Lower lobe of right lung (tissue), 2 donors: ENCODE results near the gene SPDYE17. TPM values are rescaled to one million over a fixed set of nuclear protein-coding genes. Genes with fewer than 3 reads are reported as not detected.
"Not testable (repeated sequence)": the region's sequence is repeated elsewhere in the genome, so short reads cannot be mapped to it uniquely, and the experiment has no call there.

Source experiments
- ATAC-seq, 2 donors: fragments of 200-7000 bp; cut with Tn5 transposase; one replicate each; pipeline ENCODE4 v1.9.1; 2020 to 2022; ENCODE audit warnings: mild to moderate bottlenecking in 2 of 2, moderate library complexity in 2 of 2
- DNase-seq: peaks from one replicate; pipeline ENCODE4 v3.0.0-alpha.2; 2020
- H3K27ac ChIP-seq: fragments of 200-600 bp; one replicate; pipeline ENCODE4 v1.8.0; 2022
- H3K27me3 ChIP-seq: fragments of 200-600 bp; one replicate; pipeline ENCODE4 v1.8.0; 2022; ENCODE audit warnings: low read depth
- H3K36me3 ChIP-seq: fragments of 200-600 bp; one replicate; pipeline ENCODE4 v1.8.0; 2022; ENCODE audit warnings: mild to moderate bottlenecking
- H3K4me1 ChIP-seq: fragments of 200-600 bp; one replicate; pipeline ENCODE4 v1.8.0; 2022
- H3K4me3 ChIP-seq: fragments of 200-600 bp; one replicate; pipeline ENCODE4 v1.8.0; 2022; ENCODE audit warnings: mild to moderate bottlenecking
- H3K9me3 ChIP-seq: fragments of 200-600 bp; one replicate; pipeline ENCODE4 v1.8.0; 2022
- CTCF ChIP-seq: fragments of 200-600 bp; IDR thresholded peaks from one replicate; pipeline ENCODE4 v1.8.0; 2022; ENCODE audit warnings: antibody characterized with exemption, mild to moderate bottlenecking
- intact Hi-C: fragments of 100-400 bp; cut with DNase I; formaldehyde crosslinking; loops from one replicate; pipeline ENCODE4 v1.11.0; 2022
- total RNA-seq: library from RNA; stranded (reverse); fragmentation: NEBNext Ultra II Directional; extraction: Animal tissue kit (Norgen Biotek cat#: 25700); gene quantifications from one replicate; pipeline ENCODE4 v1.2.1, GENCODE V29; 2021
- donor health status: DM: no; HTN: yes; CAD: no; lungs with severe emphysema.

Gene SPDYE17
- total RNA-seq, 1 donor from 2014 or later = not detected

- H3K27me3 ChIP-seq, intact Hi-C loops, DNase-seq, H3K27ac ChIP-seq, H3K4me3 ChIP-seq, H3K9me3 ChIP-seq, H3K4me1 ChIP-seq: not testable (repeated sequence)
- peak; percentile 90 to 91 for ATAC-seq
- peaks cover 16% of the 10 kb centered on the region for H3K36me3 ChIP-seq
Observed at GRCh38 chr7:77006127-77007110, 25.7 kb downstream of the SPDYE17 start.

GRCh38 chr7:77005461-77006057 is 26.6 kb downstream of the SPDYE17 start:
- peaks cover 16% of the 10 kb centered on the region for H3K36me3 ChIP-seq
- H3K4me1 ChIP-seq, H3K9me3 ChIP-seq, H3K27me3 ChIP-seq, H3K4me3 ChIP-seq, intact Hi-C loops, H3K27ac ChIP-seq, DNase-seq: not testable (repeated sequence)
- ATAC-seq = peak in 1 of 2 donors; percentile 4

GRCh38 chr7:77004151-77004550 is 28.0 kb downstream of the SPDYE17 start:
- DNase-seq, H3K9me3 ChIP-seq, H3K27ac ChIP-seq, ATAC-seq, H3K27me3 ChIP-seq, H3K4me3 ChIP-seq, H3K4me1 ChIP-seq, intact Hi-C loops: not testable (repeated sequence)
- H3K36me3 ChIP-seq = peaks cover 16% of the 10 kb centered on the region

GRCh38 chr7:77003241-77003640 is 28.9 kb downstream of the SPDYE17 start:
- H3K27me3 ChIP-seq, H3K4me3 ChIP-seq, H3K9me3 ChIP-seq, H3K4me1 ChIP-seq, DNase-seq, H3K27ac ChIP-seq, ATAC-seq, intact Hi-C loops: not testable (repeated sequence)
- peaks cover 16% of the 10 kb centered on the region for H3K36me3 ChIP-seq

GRCh38 chr7:77002678-77003233 is 29.4 kb downstream of the SPDYE17 start:
- DNase-seq, ATAC-seq, H3K4me1 ChIP-seq, H3K27ac ChIP-seq, H3K4me3 ChIP-seq, intact Hi-C loops, H3K27me3 ChIP-seq, H3K9me3 ChIP-seq: not testable (repeated sequence)
- peaks cover 16% of the 10 kb centered on the region for H3K36me3 ChIP-seq

- H3K9me3 ChIP-seq, H3K27ac ChIP-seq, DNase-seq, H3K4me1 ChIP-seq, intact Hi-C loops, ATAC-seq, H3K4me3 ChIP-seq, H3K27me3 ChIP-seq: not testable (repeated sequence)
- H3K36me3 ChIP-seq = peaks cover 16% of the 10 kb centered on the region
Observed at GRCh38 chr7:77002104-77002503, 30.1 kb downstream of the SPDYE17 start.

GRCh38 chr7:76999474-77000107 is 32.6 kb downstream of the SPDYE17 start:
- ATAC-seq, H3K4me1 ChIP-seq, H3K9me3 ChIP-seq, DNase-seq, intact Hi-C loops, H3K27me3 ChIP-seq, H3K27ac ChIP-seq, H3K4me3 ChIP-seq: not testable (repeated sequence)
- H3K36me3 ChIP-seq = peaks cover 16% of the 10 kb centered on the region

GRCh38 chr7:76998764-76999450 is 33.3 kb downstream of the SPDYE17 start:
- H3K27ac ChIP-seq, H3K4me1 ChIP-seq, H3K9me3 ChIP-seq, H3K27me3 ChIP-seq, H3K4me3 ChIP-seq, DNase-seq, intact Hi-C loops: not testable (repeated sequence)
- peak; percentile 48 to 62 for ATAC-seq
- peaks cover 16% of the 10 kb centered on the region for H3K36me3 ChIP-seq

GRCh38 chr7:76998285-76998589 is 33.9 kb downstream of the SPDYE17 start:
- no peak overlapping the region for H3K27ac ChIP-seq
- intact Hi-C loops = no loop called here
- H3K4me3 ChIP-seq = no peak overlapping the region
- H3K4me1 ChIP-seq = no peaks in the 10 kb centered on the region
- no peaks in the 10 kb centered on the region for H3K27me3 ChIP-seq
- peaks cover 14% of the 10 kb centered on the region for H3K36me3 ChIP-seq
- ATAC-seq (peak; percentile 1 to 9), DNase-seq (no peak)
- TF ChIP-seq CTCF = no peak
- H3K9me3 ChIP-seq = no peaks in the 10 kb centered on the region
